ENCODE data around the gene DENND5B.

DNA sequence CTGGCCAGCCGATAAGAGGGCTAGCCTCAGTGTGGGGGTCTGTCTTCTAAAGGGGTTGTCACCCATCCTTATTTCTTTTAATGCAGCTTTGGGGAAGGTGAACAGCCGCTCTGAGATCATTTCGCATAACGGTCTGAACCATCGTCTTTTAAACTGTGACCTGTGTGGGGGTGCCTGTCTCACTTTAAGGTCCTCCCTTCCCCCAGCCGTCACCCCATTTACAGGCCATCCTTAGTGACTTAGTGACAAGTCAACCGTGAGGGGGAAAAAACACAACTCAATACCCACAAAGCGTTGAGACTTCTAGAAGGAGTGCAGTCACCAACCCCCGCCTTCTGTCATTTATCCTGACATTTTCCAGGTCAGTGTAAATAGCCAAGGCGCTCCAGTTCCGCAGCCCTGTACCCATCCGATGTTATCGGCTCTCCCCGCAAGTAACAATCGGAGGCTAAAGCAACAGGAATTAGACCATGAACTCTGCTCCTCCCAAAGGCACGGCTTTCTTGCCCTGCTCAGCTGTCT, 505 bp upstream of the DENND5B start:
- TF ChIP-seq, protein P1, sequence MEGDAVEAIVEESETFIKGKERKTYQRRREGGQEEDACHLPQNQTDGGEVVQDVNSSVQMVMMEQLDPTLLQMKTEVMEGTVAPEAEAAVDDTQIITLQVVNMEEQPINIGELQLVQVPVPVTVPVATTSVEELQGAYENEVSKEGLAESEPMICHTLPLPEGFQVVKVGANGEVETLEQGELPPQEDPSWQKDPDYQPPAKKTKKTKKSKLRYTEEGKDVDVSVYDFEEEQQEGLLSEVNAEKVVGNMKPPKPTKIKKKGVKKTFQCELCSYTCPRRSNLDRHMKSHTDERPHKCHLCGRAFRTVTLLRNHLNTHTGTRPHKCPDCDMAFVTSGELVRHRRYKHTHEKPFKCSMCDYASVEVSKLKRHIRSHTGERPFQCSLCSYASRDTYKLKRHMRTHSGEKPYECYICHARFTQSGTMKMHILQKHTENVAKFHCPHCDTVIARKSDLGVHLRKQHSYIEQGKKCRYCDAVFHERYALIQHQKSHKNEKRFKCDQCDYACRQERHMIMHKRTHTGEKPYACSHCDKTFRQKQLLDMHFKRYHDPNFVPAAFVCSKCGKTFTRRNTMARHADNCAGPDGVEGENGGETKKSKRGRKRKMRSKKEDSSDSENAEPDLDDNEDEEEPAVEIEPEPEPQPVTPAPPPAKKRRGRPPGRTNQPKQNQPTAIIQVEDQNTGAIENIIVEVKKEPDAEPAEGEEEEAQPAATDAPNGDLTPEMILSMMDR (IDR thresholded peaks at IDR 0.05; ENCODE audit: low read depth, low read length), result no peak
- no peak for TF ChIP-seq EZH2phosphoT487 (IDR thresholded peaks at IDR 0.05; ENCODE audit: low read depth)
